Eye (tissue), 1 donor: ENCODE measurements around the gene EHMT2.
"Not testable (repeated sequence)": the region's sequence is repeated elsewhere in the genome, so short reads cannot be mapped to it uniquely, and the experiment has no call there.

Source experiments
- DNase-seq: peaks from one replicate; pipeline ENCODE4 v3.0.0-alpha.2; 2015

EHMT2 gene

DNA sequence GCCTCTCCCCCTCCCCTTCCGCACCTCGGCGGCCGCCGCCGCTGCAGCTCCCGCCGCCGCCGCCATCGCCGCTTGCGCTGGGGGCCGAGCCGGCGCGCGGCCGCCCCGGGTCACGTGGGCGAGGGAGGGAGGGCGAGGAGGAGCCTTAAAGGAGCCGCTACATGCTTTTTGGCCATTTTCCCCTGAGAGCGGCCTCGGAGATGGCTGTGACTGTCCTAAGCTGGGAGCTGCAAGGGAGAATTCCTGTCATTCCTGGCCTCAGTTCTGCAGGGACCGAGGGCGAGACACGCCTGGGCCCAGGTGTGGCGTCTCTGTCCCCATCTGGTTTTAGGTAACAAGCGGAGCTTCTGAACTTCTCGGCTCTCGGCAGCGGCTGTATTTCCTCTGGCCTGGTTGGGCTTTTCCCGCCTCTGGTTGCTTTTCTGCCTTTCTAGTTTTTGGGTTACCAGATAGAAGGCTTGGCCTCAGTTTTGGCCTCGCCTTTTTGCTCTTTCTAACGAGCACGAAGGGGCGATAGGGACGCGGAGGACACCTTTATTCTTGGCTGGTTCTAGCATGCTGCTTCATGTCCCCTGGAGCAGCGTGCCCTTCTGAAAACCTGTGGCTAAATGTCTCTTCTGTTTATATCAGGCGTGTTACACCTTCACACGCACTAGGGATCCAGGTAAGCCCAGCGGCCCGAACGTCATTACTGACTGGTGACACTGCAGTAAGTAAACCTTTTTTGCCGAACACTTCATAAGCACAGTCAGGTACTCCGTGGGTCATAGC, at the start of gene EHMT2:
Gene EHMT2 (minus strand): TSS at position 87 of the 771 bp plus-strand sequence. CDS start 21 bp downstream, at position 66.
- peak; percentile 95 for DNase-seq

DNA sequence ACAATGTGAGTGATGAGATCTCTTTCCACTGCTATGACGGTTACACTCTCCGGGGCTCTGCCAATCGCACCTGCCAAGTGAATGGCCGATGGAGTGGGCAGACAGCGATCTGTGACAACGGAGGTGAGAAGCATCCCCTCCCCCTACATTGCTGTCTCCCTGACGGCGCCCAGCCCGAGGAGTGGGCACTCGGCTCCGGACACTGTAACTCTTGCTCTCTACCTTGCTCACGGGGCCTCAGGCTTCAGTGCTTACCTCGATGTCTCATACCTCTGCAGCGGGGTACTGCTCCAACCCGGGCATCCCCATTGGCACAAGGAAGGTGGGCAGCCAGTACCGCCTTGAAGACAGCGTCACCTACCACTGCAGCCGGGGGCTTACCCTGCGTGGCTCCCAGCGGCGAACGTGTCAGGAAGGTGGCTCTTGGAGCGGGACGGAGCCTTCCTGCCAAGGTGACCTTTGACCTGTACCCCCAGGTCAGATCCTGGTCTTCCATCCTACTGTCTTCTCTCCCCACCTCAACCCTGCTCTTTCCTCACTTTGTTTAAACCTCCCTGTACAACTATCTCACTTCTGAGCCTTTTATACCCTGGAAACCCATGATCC, 49.7 kb upstream of the EHMT2 start:
- no peak for DNase-seq

DNA sequence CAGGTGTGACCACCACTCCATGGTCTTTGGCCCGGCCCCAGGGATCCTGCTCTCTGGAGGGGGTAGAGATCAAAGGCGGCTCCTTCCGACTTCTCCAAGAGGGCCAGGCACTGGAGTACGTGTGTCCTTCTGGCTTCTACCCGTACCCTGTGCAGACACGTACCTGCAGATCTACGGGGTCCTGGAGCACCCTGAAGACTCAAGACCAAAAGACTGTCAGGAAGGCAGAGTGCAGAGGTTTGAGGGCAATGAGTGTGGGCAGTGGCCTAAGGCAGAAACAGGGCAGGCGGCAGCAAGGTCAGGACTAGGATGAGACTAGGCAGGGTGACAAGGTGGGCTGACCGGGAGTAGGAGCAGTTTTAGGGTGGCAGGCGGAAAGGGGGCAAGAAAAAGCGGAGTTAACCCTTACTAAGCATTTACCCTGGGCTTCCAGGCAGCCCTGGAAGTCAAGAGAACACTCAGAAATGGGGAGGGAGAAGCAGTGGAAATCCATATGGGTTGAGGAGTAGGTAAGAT, 48.9 kb upstream of the EHMT2 start:
- no peak for DNase-seq

DNA sequence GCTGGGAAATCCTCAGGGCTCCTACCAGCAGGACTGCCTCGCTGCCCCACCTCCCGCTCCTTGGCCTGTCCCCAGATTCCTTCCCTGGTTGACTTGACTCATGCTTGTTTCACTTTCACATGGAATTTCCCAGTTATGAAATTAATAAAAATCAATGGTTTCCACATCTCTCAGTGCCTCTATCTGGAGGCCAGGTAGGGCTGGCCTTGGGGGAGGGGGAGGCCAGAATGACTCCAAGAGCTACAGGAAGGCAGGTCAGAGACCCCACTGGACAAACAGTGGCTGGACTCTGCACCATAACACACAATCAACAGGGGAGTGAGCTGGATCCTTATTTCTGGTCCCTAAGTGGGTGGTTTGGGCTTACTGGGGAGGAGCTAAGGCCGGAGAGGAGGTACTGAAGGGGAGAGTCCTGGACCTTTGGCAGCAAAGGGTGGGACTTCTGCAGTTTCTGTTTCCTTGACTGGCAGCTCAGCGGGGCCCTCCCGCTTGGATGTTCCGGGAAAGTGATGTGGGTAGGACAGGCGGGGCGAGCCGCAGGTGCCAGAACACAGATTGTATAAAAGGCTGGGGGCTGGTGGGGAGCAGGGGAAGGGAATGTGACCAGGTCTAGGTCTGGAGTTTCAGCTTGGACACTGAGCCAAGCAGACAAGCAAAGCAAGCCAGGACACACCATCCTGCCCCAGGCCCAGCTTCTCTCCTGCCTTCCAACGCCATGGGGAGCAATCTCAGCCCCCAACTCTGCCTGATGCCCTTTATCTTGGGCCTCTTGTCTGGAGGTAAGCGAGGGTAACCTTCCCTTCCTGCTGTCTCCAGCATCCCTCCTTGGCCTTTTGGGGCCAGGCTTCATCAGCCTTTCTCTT, 48.2 kb upstream of the EHMT2 start, which contains the start of gene CFB:
Gene CFB (plus strand): TSS at position 589 of the 863 bp plus-strand sequence. CDS start 127 bp downstream, at position 716.
- DNase-seq: peak; percentile 19

DNA sequence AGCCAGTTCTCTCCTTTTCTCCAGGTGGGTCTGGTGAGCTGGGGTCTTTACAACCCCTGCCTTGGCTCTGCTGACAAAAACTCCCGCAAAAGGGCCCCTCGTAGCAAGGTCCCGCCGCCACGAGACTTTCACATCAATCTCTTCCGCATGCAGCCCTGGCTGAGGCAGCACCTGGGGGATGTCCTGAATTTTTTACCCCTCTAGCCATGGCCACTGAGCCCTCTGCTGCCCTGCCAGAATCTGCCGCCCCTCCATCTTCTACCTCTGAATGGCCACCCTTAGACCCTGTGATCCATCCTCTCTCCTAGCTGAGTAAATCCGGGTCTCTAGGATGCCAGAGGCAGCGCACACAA, 47.6 kb upstream of the EHMT2 start:
- no peak for DNase-seq

DNA sequence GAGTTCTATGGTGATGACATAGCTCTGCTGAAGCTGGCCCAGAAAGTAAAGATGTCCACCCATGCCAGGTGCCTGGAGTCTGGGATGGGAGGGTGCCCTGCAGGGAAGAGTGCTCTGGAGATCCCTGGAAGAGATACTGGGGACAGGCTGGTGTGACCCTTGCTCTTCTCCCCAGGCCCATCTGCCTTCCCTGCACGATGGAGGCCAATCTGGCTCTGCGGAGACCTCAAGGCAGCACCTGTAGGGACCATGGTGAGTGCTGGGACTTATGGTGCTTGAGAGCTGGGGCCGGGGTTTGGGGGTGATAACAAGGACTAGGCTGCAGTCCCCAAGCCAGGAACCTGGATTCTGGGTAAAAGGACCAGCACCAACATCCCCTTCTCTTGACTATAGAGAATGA, 46.2 kb upstream of the EHMT2 start:
- DNase-seq: no peak

DNA sequence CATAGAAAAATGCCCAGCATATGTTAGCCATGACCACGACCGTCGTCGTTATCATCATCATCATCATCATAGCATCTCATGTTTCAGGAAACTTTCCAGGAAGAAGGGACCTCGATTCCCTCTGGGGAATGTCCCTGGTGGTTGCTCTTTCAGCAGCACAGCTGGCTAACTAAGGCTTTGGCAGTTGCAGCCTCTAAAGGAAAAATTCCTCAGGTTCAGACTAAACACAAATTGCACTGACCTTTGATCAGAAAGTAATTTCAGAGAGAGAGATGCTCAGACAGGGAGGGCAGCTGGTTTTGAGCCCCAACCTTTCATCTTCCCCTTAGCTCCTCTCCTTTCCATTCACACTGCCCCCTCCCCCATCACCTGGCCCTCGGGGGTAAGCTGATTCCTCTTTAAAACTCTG, 42.8 kb upstream of the EHMT2 start:
- DNase-seq: no peak

DNA sequence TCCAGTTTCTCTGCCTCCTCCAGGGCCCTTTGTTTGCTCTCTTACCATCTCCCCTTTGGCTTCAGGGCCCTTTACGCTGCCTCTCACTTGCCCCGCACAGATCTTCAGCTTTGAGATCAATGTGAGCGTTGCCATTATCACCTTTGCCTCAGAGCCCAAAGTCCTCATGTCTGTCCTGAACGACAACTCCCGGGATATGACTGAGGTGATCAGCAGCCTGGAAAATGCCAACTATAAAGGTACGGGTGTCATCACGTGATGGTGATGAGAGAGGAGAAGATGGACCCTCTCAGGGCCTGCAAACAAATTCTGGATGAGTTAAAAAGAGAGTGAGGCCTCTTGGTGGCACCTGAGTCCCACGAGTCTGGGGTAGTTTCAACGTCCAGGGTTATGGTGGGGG, 38.3 kb upstream of the EHMT2 start:
- DNase-seq: no peak

DNA sequence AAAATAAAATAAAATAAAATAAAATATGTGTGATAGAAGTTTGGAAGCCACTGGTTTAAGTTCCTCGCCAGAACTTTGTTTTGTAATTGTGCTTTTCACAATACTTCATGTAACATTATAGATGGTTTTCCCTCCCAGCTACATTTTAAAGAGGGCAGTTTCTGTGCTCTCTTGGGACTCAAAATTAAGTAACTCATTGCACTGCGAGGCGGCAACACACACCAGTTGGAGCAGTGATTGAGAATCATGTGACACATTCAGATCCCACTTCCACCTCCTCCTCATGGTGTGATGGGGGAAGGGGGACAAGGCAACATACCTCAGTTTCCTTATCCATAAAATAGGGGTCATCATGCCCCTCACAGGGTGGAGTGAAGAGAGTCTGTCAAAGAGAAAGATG, 37.5 kb upstream of the EHMT2 start:
- DNase-seq: no peak

DNA sequence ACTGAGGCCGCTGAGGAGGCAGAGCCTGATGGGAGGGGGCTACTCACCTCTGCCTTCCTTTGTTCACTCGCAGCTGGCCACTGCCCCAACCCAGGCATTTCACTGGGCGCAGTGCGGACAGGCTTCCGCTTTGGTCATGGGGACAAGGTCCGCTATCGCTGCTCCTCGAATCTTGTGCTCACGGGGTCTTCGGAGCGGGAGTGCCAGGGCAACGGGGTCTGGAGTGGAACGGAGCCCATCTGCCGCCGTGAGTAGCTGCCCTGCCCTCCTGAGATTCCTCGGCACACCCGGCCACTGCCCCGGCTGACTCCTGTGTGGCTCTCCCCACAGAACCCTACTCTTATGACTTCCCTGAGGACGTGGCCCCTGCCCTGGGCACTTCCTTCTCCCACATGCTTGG, 36.0 kb upstream of the EHMT2 start:
- DNase-seq: no peak

DNA sequence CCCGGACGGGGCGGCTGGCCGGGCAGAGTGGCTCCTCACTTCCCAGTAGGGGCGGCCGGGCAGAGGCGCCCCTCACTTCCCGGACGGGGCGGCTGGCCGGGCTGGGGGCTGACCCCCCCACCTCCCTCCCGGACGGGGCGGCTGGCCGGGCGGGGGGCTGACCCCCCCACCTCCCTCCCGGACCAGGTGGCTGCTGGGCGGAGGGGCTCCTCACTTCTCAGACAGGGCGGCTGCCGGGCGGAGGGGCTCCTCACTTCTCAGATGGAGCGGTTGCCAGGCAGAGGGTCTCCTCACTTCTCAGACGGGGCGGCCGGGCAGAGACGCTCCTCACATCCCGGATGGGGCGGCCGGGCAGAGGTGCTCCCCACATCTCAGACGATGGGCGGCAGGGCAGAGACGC, 34.6 kb upstream of the EHMT2 start:
- DNase-seq: not testable (repeated sequence)

DNA sequence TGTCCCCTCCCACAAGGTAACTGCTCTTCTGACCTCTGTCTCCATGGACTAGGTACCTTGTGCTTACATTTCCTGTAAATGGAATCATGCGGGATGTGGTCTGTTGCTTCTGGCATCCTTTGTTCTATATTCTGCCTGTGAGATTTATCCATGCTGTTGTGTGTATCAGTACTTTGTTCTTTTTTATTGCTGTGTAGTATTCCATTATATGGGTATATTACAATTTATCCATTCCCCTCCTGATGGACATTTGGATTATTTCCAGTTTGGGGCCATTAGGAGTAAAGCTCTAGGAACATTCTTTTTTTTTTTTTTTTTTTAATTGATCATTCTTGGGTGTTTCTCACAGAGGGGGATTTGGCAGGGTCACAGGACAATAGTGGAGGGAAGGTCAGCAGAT, 33.5 kb upstream of the EHMT2 start:
- DNase-seq: no peak

DNA sequence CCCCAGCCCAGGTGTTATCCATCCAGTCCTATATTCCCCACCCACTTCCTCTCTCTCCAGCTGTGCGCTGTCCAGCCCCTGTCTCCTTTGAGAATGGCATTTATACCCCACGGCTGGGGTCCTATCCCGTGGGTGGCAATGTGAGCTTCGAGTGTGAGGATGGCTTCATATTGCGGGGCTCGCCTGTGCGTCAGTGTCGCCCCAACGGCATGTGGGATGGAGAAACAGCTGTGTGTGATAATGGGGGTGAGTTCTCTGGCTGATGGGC, 31.1 kb upstream of the EHMT2 start:
- DNase-seq: no peak

DNA sequence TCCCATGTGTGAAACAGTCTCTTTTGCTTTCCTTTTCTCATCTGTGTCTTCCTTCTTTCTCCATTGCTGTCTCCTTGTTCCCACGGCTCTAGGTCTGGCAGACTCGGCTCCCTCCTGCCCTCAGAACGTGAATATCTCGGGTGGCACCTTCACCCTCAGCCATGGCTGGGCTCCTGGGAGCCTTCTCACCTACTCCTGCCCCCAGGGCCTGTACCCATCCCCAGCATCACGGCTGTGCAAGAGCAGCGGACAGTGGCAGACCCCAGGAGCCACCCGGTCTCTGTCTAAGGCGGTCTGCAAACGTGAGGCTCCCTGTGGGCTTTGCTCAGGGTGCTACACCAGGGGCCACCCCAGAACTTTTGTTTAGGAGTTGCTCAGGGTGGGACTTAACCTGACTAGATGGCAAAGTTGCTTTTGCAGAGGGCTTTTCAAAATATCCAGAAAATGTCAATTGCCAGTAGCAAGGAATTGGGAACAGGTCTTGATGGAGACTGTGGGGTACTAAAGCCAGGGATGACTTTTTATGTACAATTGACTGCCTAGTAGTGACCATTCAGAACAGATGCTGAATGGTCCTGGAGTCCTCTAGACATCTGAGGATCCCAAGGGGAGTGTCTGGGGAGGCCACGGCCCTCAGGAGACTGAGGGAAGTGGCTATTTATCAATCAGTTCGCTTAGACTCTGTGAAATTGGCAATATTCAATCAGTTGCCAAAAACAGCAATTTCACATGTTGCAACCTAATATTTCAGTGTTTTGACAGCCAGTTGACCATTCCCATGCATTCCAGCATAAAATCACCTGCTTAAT, 30.6 kb upstream of the EHMT2 start:
- DNase-seq: no peak

DNA sequence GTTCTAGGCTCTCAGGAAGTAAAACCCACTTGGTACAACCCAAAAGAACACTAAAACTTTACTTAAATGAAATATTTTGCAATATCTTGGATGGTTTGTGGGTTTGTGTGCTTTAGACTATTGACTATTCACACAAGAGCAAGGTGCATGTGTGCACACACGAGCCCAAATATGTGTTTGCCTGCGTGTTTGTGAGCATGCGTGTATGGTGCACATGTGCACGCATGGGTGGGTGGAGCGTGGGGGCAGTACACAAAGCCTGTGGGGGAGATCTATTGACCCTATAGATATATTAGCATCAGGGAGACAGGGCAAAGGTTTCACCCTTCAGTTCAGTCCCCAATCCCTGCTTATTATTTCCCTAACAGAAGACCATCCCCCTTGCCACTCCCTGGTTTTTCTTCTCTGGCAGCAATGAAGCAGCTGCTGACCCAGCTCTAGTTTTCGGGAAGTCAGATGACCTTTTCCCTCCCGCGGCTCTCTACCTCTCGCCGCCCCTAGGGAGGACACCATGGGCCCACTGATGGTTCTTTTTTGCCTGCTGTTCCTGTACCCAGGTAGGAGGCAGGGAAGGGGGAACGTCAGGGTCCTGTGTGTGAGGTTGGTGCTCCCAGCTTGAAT, 29.9 kb upstream of the EHMT2 start, which contains the start of gene C2:
Gene C2 (plus strand): TSS at position 476 of the 621 bp plus-strand sequence. CDS start 36 bp downstream, at position 512.
- no peak for DNase-seq

DNA sequence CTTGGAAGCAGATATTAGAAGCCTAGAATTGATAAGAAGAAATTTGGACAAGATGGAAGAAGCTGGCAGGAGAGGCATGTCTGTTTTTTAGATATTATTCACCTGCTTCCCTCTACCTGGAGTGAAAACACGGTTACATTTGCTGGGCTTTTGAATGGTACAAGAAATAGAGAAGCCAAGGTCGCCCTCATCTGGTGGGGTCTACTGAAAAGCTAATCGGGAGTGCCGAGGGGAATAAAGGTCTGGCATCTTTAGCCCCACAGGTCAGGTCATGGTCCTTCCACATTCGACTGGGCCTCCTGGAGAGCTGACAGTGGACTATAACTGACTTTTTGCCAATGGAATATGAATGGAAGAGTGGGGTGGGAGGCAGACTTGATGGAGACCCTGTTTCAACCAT, 25.4 kb upstream of the EHMT2 start:
- DNase-seq: no peak

DNA sequence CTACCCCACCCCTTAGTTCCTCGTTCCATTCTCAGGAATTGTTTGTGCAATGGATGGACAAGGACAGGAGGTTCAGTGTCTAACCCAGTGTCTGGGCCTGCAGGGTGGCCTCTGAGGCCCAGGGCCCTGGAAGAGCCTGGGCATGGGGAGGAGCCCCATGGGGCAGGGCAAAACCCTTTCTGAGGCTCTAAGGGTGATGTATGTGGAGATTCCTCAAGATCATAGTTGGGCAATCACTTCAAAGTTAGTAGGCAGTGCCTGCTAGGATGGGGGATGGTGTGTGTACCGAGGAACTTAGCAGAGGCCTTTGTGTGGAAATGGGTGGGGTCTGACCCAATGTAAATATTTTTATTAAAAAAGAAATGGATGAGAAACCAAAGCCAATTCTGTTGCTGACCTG, 23.3 kb upstream of the EHMT2 start:
- no peak for DNase-seq

DNA sequence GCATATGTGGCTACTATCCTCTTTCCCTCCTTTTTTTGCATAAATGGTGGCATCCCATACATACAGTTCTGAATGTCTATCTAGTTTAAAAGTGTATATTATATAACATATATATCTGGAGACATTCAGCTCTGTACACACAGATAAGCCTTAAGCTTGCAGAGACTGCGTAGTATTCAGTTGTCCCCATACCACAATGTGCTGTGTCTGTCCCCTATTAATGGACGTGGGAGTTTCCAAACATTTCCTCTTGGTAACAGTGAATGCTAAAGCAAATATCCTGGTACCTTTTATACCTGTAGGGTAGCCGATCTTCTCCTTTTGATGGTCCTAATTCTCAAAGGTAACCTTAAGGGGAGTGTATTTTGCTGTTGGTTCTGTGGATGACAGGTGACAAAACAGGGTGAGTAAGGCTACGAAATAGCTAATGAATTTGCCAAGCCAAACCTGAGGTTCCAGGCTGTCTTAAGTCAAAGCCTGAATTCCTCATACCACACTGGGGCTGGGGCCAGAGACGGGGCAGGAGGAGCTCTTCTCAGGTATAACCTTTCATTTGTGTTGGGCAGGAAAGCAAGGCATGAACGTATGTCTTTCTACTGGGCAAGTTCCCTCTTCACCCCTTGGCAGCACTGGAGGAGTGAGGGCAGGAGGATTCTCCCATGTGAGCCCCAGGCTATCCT, 22.3 kb upstream of the EHMT2 start:
- no peak for DNase-seq

DNA sequence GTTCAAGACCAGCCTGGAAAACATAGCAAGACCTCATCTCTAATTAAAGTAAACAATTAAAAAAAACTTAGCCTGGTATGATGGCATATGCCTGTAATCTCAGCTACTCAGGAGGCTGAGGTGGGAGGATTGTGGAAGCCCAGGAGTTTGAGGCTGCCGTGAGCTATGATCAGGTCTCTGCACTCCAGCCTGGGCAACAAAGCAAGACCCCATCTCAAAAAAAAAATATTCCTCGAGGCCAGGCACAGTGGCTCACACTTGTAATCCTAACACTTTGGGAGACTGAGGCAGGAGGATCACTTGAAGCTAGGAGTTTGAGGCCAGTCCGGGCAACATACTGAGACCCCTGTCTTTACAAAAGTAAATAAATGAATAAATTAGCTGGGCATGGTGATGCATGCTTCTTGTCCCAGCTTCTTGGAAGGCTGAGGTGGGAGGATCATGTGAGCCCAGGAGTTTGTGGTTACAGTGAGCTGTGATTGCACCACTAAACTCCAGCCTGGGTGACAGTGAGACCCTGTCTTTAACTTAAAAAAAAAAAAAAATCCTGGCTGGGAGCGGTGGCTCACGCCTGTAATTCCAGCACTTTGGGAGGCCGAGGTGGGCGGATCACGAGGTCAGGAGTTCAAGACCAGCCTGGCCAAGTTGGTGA, 20.7 kb upstream of the EHMT2 start:
- no peak for DNase-seq

DNA sequence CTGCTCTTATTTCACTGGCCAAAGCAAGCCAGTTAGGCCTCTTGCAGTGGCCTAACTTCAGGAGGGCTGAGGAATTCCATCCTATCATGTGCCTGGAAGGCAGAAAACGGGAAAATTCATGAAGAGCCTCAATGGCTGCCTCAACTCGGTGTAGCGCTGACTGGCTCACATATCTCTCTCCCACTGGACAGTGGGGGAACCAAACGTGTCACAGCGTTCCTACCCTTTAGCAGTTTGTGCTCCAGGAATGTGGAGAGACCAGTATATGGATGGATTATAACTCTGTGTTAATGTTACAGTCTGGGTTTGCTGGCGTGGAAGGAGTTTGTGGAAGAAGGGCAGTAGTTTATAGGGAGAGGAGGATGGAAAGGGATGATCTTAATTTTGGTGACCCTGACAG, 18.3 kb upstream of the EHMT2 start:
- no peak for DNase-seq

DNA sequence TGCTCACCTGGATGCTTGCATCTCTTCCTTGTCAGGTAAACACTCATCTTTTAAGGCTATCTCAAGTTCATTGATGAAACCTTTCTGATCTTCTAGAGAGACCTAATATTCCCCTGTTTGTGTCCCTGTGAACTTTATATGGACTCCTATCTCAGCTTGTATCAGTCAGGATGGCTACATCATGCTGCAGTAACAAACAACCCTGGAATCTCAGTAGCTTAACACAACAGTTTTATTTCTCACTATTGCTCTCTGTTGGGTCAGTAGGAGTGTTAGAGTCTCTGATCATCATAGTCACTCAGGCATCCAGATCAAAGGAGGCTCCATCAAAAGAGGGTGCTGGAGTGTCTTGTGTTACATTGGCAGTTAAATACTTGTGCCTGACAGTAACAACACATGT, 17.9 kb upstream of the EHMT2 start:
- DNase-seq: no peak
